HG02610 (cell line): ENCODE results near the gene CRYAA.
"Not testable (repeated sequence)": the region's sequence is repeated elsewhere in the genome, so short reads cannot be mapped to it uniquely, and the experiment has no call there.

Experiments
- ATAC-seq: cut with Tn5 transposase; IDR thresholded peaks from one replicate; pipeline ENCODE4 v1.9.1; 2021; ENCODE audit warnings: mild to moderate bottlenecking, moderate library complexity; ENCODE audit not compliant: unreplicated experiment

Gene CRYAA

GRCh38 chr21:43168708-43169107 is at the start of gene CRYAA:
TSS of gene CRYAA (plus strand) at chr21:43169008. CDS start at chr21:43169100, 92 bp downstream.
- ATAC-seq, result not testable (repeated sequence)

GRCh38 chr21:43130094-43130493 is 38.7 kb upstream of the CRYAA start:
- not testable (repeated sequence) for ATAC-seq

GRCh38 chr21:43134520-43134919 is 34.3 kb upstream of the CRYAA start:
- not testable (repeated sequence) for ATAC-seq

- ATAC-seq, result not testable (repeated sequence)
Observed at GRCh38 chr21:43138944-43139343, 29.9 kb upstream of the CRYAA start.

- ATAC-seq, result not testable (repeated sequence)
Observed at GRCh38 chr21:43141407-43141806, 27.4 kb upstream of the CRYAA start.

GRCh38 chr21:43146637-43147036 is 22.2 kb upstream of the CRYAA start:
- ATAC-seq, result not testable (repeated sequence)

GRCh38 chr21:43147999-43148398 is 20.8 kb upstream of the CRYAA start:
- ATAC-seq, result not testable (repeated sequence)

- not testable (repeated sequence) for ATAC-seq
Observed at GRCh38 chr21:43149344-43149743, 19.5 kb upstream of the CRYAA start.

- not testable (repeated sequence) for ATAC-seq
Observed at GRCh38 chr21:43153601-43154000, 15.2 kb upstream of the CRYAA start.

- not testable (repeated sequence) for ATAC-seq
Observed at GRCh38 chr21:43159279-43160175, 9.3 kb upstream of the CRYAA start.

GRCh38 chr21:43161826-43162707 is 6.7 kb upstream of the CRYAA start:
- not testable (repeated sequence) for ATAC-seq

- not testable (repeated sequence) for ATAC-seq
Observed at GRCh38 chr21:43162708-43163205, 6.1 kb upstream of the CRYAA start.

GRCh38 chr21:43164823-43165222 is 4.0 kb upstream of the CRYAA start:
- peak; percentile 61 for ATAC-seq

- not testable (repeated sequence) for ATAC-seq
Observed at GRCh38 chr21:43165734-43166133, 3.1 kb upstream of the CRYAA start.

GRCh38 chr21:43169230-43169886 is 550 bp downstream of the CRYAA start:
- not testable (repeated sequence) for ATAC-seq

- not testable (repeated sequence) for ATAC-seq
Observed at GRCh38 chr21:43169891-43170290, 1.1 kb downstream of the CRYAA start.

- ATAC-seq, result not testable (repeated sequence)
Observed at GRCh38 chr21:43172812-43173211, 4.0 kb downstream of the CRYAA start.

- ATAC-seq, result not testable (repeated sequence)
Observed at GRCh38 chr21:43173438-43173837, 4.6 kb downstream of the CRYAA start.

- ATAC-seq, result not testable (repeated sequence)
Observed at GRCh38 chr21:43173930-43174329, 5.1 kb downstream of the CRYAA start.

- ATAC-seq, result not testable (repeated sequence)
Observed at GRCh38 chr21:43174998-43175397, 6.2 kb downstream of the CRYAA start.
